NCI-H2196 (cell line): ENCODE results near the gene CARD19.

ENCODE experiments used
- DNase-seq: peaks from one replicate; lab custom pipeline; 2025; ENCODE audit not compliant: unreplicated experiment; lab: John Stamatoyannopoulos, UW

Gene CARD19

GRCh38 chr9:93061791-93062763 is 33.9 kb upstream of the CARD19 start:
- DNase-seq = no peak

- peak; percentile 79 for DNase-seq
These were observed 31.5 kb upstream of the CARD19 start for GRCh38 chr9:93064392-93065134.

- no peak for DNase-seq
These were observed 30.8 kb upstream of the CARD19 start for GRCh38 chr9:93065135-93065720.

GRCh38 chr9:93066978-93067603 is 28.9 kb upstream of the CARD19 start:
- no peak for DNase-seq

- DNase-seq = no peak
These were observed 27.1 kb upstream of the CARD19 start for GRCh38 chr9:93068956-93069355.

GRCh38 chr9:93071464-93071863 is 24.6 kb upstream of the CARD19 start:
- DNase-seq = peak; percentile 41

GRCh38 chr9:93072383-93072795 is 23.6 kb upstream of the CARD19 start:
- peak; percentile 24 for DNase-seq

- DNase-seq = no peak
These were observed 19.8 kb upstream of the CARD19 start for GRCh38 chr9:93076101-93076791.

- DNase-seq = no peak
These were observed 19.3 kb upstream of the CARD19 start for GRCh38 chr9:93076792-93077128.

- DNase-seq = no peak
These were observed 18.6 kb upstream of the CARD19 start for GRCh38 chr9:93077367-93077766.

- no peak for DNase-seq
These were observed 18.2 kb upstream of the CARD19 start for GRCh38 chr9:93077811-93078210.

- DNase-seq = no peak
These were observed 16.6 kb upstream of the CARD19 start for GRCh38 chr9:93079371-93079770.

GRCh38 chr9:93080406-93080805 is 15.6 kb upstream of the CARD19 start:
- no peak for DNase-seq

- no peak for DNase-seq
These were observed 14.9 kb upstream of the CARD19 start for GRCh38 chr9:93081081-93081529.

GRCh38 chr9:93081931-93082330 is 14.1 kb upstream of the CARD19 start:
- no peak for DNase-seq

GRCh38 chr9:93082841-93083411 is 13.1 kb upstream of the CARD19 start:
- DNase-seq = no peak

GRCh38 chr9:93083592-93084470 is 12.2 kb upstream of the CARD19 start:
- DNase-seq = no peak

- DNase-seq = no peak
These were observed 11.5 kb upstream of the CARD19 start for GRCh38 chr9:93084471-93084881.

GRCh38 chr9:93085676-93086075 is 10.3 kb upstream of the CARD19 start:
- DNase-seq = no peak
